ENCODE measurements around the gene TMEM255B.

DNA sequence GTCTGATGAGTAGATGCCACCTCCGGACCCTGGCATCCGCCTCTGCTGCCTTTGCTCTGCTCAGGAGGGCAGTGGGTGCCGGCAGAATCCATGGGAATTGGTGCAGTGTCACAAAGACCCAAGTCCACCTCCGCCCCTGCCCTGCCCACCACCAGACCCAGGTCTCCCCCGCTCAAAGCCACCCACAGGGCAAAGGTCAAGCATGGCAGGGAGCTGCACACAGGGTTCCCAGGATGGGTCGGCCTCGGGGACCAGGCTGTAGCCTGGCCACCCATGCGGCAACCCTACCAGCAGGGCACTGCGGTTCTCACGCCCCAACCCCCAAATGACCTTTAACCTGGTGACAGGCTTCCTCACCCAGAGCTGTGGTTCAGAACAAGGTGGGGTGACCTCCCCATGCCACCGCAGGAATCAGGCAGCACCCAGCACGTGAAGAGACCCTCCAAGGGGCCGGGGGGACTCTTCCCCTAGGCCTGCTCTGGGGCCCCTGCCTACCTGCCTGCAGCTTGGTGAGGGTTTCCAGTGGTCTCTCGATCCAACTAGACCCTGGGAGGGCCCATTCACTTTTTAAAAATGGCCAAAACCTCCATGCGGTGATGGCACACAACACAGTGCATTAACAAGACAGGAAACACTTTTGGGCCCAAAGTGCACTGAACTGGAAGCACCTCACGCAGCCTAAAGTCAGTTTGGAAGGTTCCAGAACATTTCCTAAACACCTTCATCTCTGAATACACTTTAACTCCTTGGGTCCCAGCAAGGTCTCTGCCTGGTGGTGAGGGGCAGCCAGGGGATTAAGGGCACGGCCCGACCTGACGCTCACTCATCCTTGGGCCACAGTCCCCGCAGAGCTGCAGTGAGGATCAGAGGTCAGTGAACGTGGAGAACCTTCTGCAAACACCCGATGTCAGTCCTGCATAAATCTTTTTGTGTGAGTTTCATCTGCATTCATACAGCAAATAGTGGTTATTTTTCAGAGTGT is 93.8 kb downstream of the TMEM255B start:
- TF ChIP-seq, protein P1, sequence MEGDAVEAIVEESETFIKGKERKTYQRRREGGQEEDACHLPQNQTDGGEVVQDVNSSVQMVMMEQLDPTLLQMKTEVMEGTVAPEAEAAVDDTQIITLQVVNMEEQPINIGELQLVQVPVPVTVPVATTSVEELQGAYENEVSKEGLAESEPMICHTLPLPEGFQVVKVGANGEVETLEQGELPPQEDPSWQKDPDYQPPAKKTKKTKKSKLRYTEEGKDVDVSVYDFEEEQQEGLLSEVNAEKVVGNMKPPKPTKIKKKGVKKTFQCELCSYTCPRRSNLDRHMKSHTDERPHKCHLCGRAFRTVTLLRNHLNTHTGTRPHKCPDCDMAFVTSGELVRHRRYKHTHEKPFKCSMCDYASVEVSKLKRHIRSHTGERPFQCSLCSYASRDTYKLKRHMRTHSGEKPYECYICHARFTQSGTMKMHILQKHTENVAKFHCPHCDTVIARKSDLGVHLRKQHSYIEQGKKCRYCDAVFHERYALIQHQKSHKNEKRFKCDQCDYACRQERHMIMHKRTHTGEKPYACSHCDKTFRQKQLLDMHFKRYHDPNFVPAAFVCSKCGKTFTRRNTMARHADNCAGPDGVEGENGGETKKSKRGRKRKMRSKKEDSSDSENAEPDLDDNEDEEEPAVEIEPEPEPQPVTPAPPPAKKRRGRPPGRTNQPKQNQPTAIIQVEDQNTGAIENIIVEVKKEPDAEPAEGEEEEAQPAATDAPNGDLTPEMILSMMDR (conservative IDR thresholded peaks at IDR 0.05; ENCODE audit: low read length): no peak
- TF ChIP-seq EZH2phosphoT487 (IDR thresholded peaks at IDR 0.05; ENCODE audit: borderline replicate concordance): no peak
